Activated naive CD4-positive, alpha-beta T cell treated with anti-CD3 and anti-CD28 coated beads for 36 hours (primary cell): ENCODE measurements around the gene GBF1. TPM values are rescaled to one million over a fixed set of nuclear protein-coding genes. Genes with fewer than 3 reads are reported as not detected.
A peak's percentile ranks its signal among the peaks of the same experiment; 100 is the strongest.

Experiments
- CTCF ChIA-PET: fragments of 350-600 bp; sonication (Branson Sonifier 250); formaldehyde crosslinking; loops from one replicate; lab custom pipeline; 2021; ENCODE audit warnings: antibody characterized with exemption; lab: Charles Lee
- DNase-seq: peaks from one replicate; pipeline ENCODE4 v3.0.0-alpha.2; 2020
- H3K27ac Mint-ChIP-seq: one replicate; pipeline ENCODE4 v1.8.0; 2021; ENCODE audit warnings: mild to moderate bottlenecking, mixed read lengths
- H3K27me3 Mint-ChIP-seq: one replicate; pipeline ENCODE4 v1.8.0; 2021; ENCODE audit warnings: low read depth, mixed read lengths
- H3K36me3 Mint-ChIP-seq: one replicate; pipeline ENCODE4 v1.8.0; 2021; ENCODE audit warnings: low read depth, mixed read lengths
- H3K4me1 Mint-ChIP-seq: one replicate; pipeline ENCODE4 v1.8.0; 2021; ENCODE audit warnings: low read depth, mixed read lengths
- H3K4me3 Mint-ChIP-seq: one replicate; pipeline ENCODE4 v1.8.0; 2021; ENCODE audit warnings: mild to moderate bottlenecking, moderate library complexity, mixed read lengths
- H3K9me3 Mint-ChIP-seq: one replicate; pipeline ENCODE4 v1.8.0; 2021; ENCODE audit warnings: mixed read lengths
- intact Hi-C: fragments of 100-400 bp; cut with micrococcal nuclease; formaldehyde crosslinking; loops from one replicate; pipeline ENCODE4 v1.15.1; 2023
- total RNA-seq, 2 experiments: library from RNA; stranded (reverse); gene quantifications; one replicate each; pipeline ENCODE4 v1.2.3, GENCODE V29; 2021

Gene GBF1
- total RNA-seq, 2 experiments from 2014 or later: 32.1 to 34.5 TPM

- Mint-ChIP-seq H3K9me3 (no peaks in the 10 kb centered on the region), H3K27me3 (no peaks in the 10 kb centered on the region), H3K27ac (no peak overlapping the region), H3K4me1 (peaks cover 27% of the 10 kb centered on the region), H3K36me3 (peaks cover 25% of the 10 kb centered on the region), H3K4me3 (no peak overlapping the region)
- CTCF ChIA-PET: interaction anchor here (0.6 to 5.0 kb wide), 9 partner anchors 8 to 344 kb away, joined by 3 to 46 read pairs (median 12); partner anchors contain the start of genes CUEDC2 and FBXL15
- no peak for DNase-seq
- intact Hi-C loops: loop anchor here (5.0 kb wide), 2 partner anchors 190 to 225 kb away; no protein-coding TSS in a partner anchor
These were observed 147.0 kb downstream of the GBF1 start for GRCh38 chr10:102392306-102392705.

DNA sequence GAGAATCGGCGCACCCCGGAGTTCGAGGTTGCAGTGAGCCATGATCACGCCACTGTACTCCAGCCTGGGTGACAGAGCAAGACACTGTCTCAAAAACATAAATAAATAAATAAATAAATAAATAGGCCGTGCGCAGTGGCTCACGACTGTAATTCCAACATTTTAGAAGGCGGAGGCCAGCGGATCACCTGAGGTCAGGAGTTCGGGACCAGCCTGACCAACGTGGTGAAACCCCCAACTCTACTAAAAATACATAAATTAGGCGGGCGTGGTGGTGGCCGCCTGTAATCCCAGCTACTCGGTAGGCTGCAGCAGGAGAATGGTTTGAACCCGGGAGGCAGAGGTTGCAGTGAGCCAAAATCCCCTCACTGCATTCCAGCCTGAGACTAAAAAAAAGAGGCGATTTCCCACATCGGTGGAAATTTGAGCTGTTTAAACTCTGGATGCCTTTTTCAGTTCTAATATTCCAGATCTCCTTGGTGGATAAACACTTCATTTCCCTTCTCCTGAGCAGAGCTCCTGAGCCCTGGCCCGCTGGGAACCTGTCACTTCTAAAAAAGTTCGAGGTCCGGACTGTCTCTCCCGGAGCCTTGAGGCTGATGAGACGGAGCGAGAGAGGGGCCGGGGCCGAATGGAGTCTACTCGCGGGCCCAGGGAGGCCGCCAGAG, 148.2 kb downstream of the GBF1 start:
- intact Hi-C loops: loop anchor here (1.0 to 5.0 kb wide), 12 partner anchors 28 to 261 kb away; partner anchors contain the start of genes GBF1 and NOLC1
- Mint-ChIP-seq H3K27ac (peak overlapping the region; percentile 99), H3K9me3 (no peaks in the 10 kb centered on the region), H3K27me3 (no peaks in the 10 kb centered on the region), H3K36me3 (peaks cover 37% of the 10 kb centered on the region), H3K4me3 (peak overlapping the region; percentile 87), H3K4me1 (peaks cover 39% of the 10 kb centered on the region)
- no peak for DNase-seq
- CTCF ChIA-PET: interaction anchor here (0.6 to 5.0 kb wide), 34 partner anchors 9 to 246 kb away, joined by 3 to 46 read pairs (median 4); partner anchors contain the start of genes C10orf95, ELOVL3 and FBXL15

GRCh38 chr10:102394079-102394800, 148.9 kb downstream of the GBF1 start:
- DNase-seq: peak; percentile 99
- intact Hi-C loops: loop anchor here (1.0 to 5.0 kb wide), 12 partner anchors 27 to 262 kb away; partner anchors contain the start of genes GBF1 and NOLC1
- CTCF ChIA-PET: interaction anchor here (0.7 to 5.0 kb wide), 28 partner anchors 9 to 247 kb away, joined by 3 to 46 read pairs (median 4); partner anchors contain the start of genes C10orf95, ELOVL3 and FBXL15
- Mint-ChIP-seq H3K36me3 (peaks cover 42% of the 10 kb centered on the region), H3K27me3 (no peaks in the 10 kb centered on the region), H3K27ac (peak overlapping the region; percentile 99), H3K4me3 (peak overlapping the region; percentile 87), H3K9me3 (no peaks in the 10 kb centered on the region), H3K4me1 (peaks cover 44% of the 10 kb centered on the region)

DNA sequence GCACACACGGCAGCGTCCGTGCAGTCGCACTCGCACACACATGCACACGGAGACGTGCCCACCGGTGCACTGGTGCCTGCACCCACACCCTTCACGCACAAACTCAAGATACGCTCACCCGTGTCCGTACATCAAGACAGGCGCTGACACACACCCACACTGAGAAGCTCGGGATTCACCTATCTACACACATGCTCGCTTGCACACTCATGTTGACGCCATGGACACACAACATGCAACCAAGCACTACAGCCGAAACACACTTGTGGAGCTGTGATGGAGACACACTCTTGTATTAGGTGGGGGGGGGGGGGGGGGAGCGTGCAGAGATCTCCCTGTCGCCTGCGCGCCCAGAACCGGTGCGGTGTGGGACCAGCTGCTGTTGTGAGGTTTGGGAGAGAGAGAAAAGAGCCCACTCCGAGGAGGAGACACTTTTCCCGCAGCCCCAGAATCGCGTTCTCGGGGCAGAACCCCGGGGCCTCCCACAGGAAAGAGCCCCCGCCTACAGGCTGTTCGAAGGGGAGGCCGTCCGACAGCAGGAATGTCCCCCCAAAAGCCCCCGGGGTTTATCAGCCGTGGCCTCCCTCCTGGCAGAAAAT, 149.6 kb downstream of the GBF1 start:
- H3K27me3 Mint-ChIP-seq: no peaks in the 10 kb centered on the region
- no peaks in the 10 kb centered on the region for H3K9me3 Mint-ChIP-seq
- peaks cover 48% of the 10 kb centered on the region for H3K36me3 Mint-ChIP-seq
- peak overlapping the region; percentile 99 for H3K27ac Mint-ChIP-seq
- CTCF ChIA-PET: interaction anchor here (0.8 to 5.0 kb wide), 9 partner anchors 10 to 189 kb away, joined by 3 to 46 read pairs (median 6); partner anchors contain the start of genes C10orf95 and FBXL15
- intact Hi-C loops: loop anchor here (1.0 to 5.0 kb wide), 17 partner anchors 14 to 348 kb away; partner anchors contain the start of genes ACTR1A, CUEDC2, GBF1 and NOLC1
- DNase-seq: peak; percentile 85
- peak overlapping the region; percentile 87 for H3K4me3 Mint-ChIP-seq
- H3K4me1 Mint-ChIP-seq: peaks cover 49% of the 10 kb centered on the region

- DNase-seq: peak; percentile 93
- H3K9me3 Mint-ChIP-seq: no peaks in the 10 kb centered on the region
- CTCF ChIA-PET: interaction anchor here (0.6 to 5.0 kb wide), 10 partner anchors 11 to 188 kb away, joined by 3 to 46 read pairs (median 6); partner anchors contain the start of genes C10orf95 and FBXL15
- no peaks in the 10 kb centered on the region for H3K27me3 Mint-ChIP-seq
- H3K4me3 Mint-ChIP-seq: peak within 1 kb of the TSS; percentile 87
- peaks cover 55% of the 10 kb centered on the region for H3K36me3 Mint-ChIP-seq
- peaks cover 57% of the 10 kb centered on the region for H3K4me1 Mint-ChIP-seq
- peak within 1 kb of the TSS; percentile 99 for H3K27ac Mint-ChIP-seq
- intact Hi-C loops: loop anchor here (1.0 kb wide), 5 partner anchors 14 to 348 kb away; partner anchors contain the start of genes ACTR1A, CUEDC2 and WBP1L
These were observed 150.3 kb downstream of the GBF1 start, which contains the start of gene NFKB2 for GRCh38 chr10:102395400-102396316. Gene NFKB2 (plus strand): TSS chr10:102395705. CDS start chr10:102395960, 255 bp downstream.

- Mint-ChIP-seq H3K4me1 (peaks cover 55% of the 10 kb centered on the region), H3K36me3 (peaks cover 61% of the 10 kb centered on the region), H3K27me3 (no peaks in the 10 kb centered on the region), H3K27ac (peak overlapping the region; percentile 99), H3K9me3 (no peaks in the 10 kb centered on the region), H3K4me3 (peak overlapping the region; percentile 87)
- intact Hi-C loops: no loop called here
- CTCF ChIA-PET: interaction anchor here (0.6 to 5.0 kb wide), 5 partner anchors 13 to 166 kb away, joined by 3 to 46 read pairs (median 5); partner anchors contain the start of gene FBXL15
- no peak for DNase-seq
These were observed 151.0 kb downstream of the GBF1 start for GRCh38 chr10:102396317-102396650.

DNA sequence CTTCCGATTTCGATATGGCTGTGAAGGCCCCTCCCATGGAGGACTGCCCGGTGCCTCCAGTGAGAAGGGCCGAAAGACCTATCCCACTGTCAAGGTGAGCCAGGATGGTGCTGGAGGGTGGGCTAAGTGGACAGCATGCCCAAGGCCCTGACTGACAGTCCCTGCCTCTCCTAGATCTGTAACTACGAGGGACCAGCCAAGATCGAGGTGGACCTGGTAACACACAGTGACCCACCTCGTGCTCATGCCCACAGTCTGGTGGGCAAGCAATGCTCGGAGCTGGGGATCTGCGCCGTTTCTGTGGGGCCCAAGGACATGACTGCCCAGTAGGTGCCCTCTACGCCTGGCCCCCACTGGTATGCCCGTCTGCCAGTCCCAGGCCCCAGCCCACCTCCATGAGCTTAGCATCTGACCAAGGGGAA, 151.4 kb downstream of the GBF1 start:
- DNase-seq: no peak
- intact Hi-C loops: no loop called here
- peaks cover 65% of the 10 kb centered on the region for H3K36me3 Mint-ChIP-seq
- H3K4me3 Mint-ChIP-seq: peak overlapping the region; percentile 87
- H3K4me1 Mint-ChIP-seq: peaks cover 57% of the 10 kb centered on the region
- H3K9me3 Mint-ChIP-seq: no peaks in the 10 kb centered on the region
- CTCF ChIA-PET: interaction anchor here (0.9 to 5.0 kb wide), 6 partner anchors 9 to 166 kb away, joined by 3 to 46 read pairs (median 15); partner anchors contain the start of gene FBXL15
- H3K27ac Mint-ChIP-seq: peak overlapping the region; percentile 99
- no peaks in the 10 kb centered on the region for H3K27me3 Mint-ChIP-seq

DNA sequence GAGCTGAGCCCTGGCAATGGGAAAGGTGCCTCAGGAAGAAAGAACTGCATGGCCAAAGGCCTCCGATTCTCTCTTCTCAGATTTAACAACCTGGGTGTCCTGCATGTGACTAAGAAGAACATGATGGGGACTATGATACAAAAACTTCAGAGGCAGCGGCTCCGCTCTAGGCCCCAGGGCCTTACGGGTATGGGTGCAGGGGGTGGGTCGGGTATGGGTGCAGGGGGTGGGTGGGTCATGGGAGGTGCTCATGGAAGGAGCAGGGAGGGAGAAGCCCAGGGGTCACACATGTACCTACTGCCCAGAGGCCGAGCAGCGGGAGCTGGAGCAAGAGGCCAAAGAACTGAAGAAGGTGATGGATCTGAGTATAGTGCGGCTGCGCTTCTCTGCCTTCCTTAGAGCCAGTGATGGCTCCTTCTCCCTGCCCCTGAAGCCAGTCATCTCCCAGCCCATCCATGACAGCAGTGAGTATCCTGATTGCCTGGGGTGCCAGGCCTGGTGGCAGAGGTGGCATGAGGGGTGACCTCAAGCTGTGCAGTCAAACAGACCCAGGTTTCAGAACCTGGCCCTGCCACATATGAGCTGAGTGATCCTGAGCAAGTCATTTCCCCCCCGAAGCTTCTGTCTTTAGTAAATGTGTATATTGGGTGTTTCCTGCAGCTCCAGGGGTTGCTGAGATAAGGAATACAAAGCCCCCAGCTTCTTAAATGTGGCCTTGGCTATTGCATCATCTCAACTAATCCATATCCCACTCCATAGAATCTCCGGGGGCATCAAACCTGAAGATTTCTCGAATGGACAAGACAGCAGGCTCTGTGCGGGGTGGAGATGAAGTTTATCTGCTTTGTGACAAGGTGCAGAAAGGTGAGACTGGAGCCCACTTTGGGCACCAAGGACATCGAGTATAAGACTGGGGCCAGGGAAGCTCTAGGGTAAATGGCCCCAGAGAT, 152.2 kb downstream of the GBF1 start:
- Mint-ChIP-seq H3K27ac (peak overlapping the region; percentile 99), H3K4me1 (peaks cover 58% of the 10 kb centered on the region), H3K27me3 (no peaks in the 10 kb centered on the region), H3K36me3 (peaks cover 70% of the 10 kb centered on the region), H3K9me3 (no peaks in the 10 kb centered on the region), H3K4me3 (peak overlapping the region; percentile 87)
- DNase-seq: no peak
- CTCF ChIA-PET: interaction anchor here (0.8 to 5.0 kb wide), 9 partner anchors 9 to 167 kb away, joined by 3 to 46 read pairs (median 17); partner anchors contain the start of gene FBXL15
- intact Hi-C loops: no loop called here

DNA sequence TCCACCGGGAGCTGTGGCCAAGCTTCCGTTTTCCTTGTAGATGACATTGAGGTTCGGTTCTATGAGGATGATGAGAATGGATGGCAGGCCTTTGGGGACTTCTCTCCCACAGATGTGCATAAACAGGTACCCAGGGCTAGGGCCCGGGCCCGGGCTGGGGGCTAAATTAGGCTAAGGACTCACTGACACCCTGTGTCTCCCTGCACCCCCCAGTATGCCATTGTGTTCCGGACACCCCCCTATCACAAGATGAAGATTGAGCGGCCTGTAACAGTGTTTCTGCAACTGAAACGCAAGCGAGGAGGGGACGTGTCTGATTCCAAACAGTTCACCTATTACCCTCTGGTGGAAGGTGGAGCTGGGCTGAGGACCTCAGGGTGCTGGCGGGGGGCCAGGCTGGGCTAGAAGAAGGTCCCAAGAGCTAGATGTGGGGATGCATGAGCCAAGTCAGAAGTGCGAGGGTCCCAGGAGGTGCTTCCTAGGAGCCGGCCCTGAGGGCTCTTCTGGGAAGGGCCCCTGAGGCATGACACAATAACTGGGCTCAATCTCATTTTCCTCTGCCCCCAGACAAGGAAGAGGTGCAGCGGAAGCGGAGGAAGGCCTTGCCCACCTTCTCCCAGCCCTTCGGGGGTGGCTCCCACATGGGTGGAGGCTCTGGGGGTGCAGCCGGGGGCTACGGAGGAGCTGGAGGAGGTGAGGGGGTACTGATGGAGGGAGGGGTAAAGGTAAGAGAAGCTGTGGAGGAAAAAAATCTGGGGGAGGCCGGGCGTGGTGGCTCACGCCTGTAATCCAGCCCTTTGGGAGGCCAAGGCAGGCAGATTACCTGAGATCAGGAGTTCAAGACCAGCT, 153.1 kb downstream of the GBF1 start:
- Mint-ChIP-seq H3K27ac (peak overlapping the region; percentile 99), H3K4me1 (peaks cover 51% of the 10 kb centered on the region), H3K36me3 (peaks cover 71% of the 10 kb centered on the region), H3K4me3 (peak overlapping the region; percentile 87), H3K9me3 (no peaks in the 10 kb centered on the region), H3K27me3 (no peaks in the 10 kb centered on the region)
- intact Hi-C loops: loop anchor here (1.0 kb wide), 1 partner anchor 169 kb away; no protein-coding TSS in a partner anchor
- CTCF ChIA-PET: interaction anchor here (0.7 to 4.2 kb wide), 23 partner anchors 9 to 963 kb away, joined by 3 to 28 read pairs (median 4); partner anchors contain the start of genes C10orf95, FBXL15 and SUFU
- no peak for DNase-seq
